Hepatocyte (in vitro differentiated cells): ENCODE data around the gene ADGRL3.

Experiments
- CTCF ChIP-seq: fragments of 200-600 bp; sonication (generic); IDR thresholded peaks from 2 replicates; pipeline ENCODE4 v1.5.1; 2016; ENCODE audit warnings: antibody characterized with exemption, mild to moderate bottlenecking; ENCODE audit not compliant: poor library complexity
- EZH2phosphoT487 ChIP-seq: fragments of 200-600 bp; sonication (generic); IDR thresholded peaks from one replicate; pipeline ENCODE4 v1.6.1; 2018; ENCODE audit warnings: antibody characterized with exemption, mild to moderate bottlenecking, low read depth, moderate library complexity; ENCODE audit not compliant: unreplicated experiment, severe bottlenecking

- no peak for TF ChIP-seq CTCF
- no peak for TF ChIP-seq EZH2phosphoT487
Observed at GRCh38 chr4:61919561-61919960, 719.4 kb downstream of the ADGRL3 start.
